ENCODE data around the gene OR2M4. TPM values are rescaled to one million over a fixed set of nuclear protein-coding genes. Genes with fewer than 3 reads are reported as not detected.

Gene OR2M4
- total and polyA plus RNA-seq, 2 of the 4 experiments (the other 2 are of a cell fraction), result not detected

DNA sequence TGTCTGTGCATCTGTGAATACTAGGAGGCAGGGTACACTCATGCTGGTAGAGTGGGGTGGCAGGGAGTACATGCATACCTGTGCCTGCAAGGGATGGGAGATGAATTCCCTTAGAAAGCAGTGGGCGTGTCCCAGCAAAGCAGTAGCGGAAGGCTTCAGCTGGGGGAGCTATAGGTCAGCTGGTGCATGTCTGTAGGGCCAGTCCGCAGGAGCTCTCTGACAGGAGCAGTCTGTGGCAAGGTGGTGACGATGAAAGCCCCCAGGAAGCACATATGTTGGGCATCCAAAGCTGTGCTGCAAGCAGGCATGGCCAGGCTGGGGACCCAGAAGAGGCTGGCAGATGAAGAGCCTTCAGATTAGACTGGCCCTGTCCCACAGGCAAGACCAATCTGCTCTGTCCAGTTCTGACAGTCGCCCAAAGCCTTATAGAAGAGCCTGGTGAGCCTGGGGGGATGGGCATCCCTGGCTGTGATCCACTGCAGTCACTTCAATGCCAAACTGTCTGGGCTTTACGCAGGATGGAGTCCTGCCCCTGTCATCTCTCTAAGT lies 1.8 kb upstream of the OR2M4 start:
- Histone ChIP-seq H4K5ac (ENCODE audit: low read depth, low read length) (no peak overlapping the region), H3K9ac (ENCODE audit: low read depth, low read length) (no peak overlapping the region), H2BK5ac (ENCODE audit: low read depth, low read length, poor library complexity, severe bottlenecking) (no peak overlapping the region), H3K4me3 (ENCODE audit: insufficient read depth, low read depth, low read length) (no peak overlapping the region), H3K27ac (ENCODE audit: insufficient read depth, low read length) (no peak overlapping the region), H3K4me2 (ENCODE audit: low read depth, low read length) (no peak overlapping the region), H3K9me1 (ENCODE audit: insufficient read depth, low read length) (no peaks in the 10 kb centered on the region), H4K20me1 (ENCODE audit: insufficient read depth, low read length) (no peaks in the 10 kb centered on the region), H2AK9ac (replicated peaks; ENCODE audit: low read depth, low read length, poor library complexity) (no peak overlapping the region), H3K23ac (ENCODE audit: low read depth, low read length) (no peak overlapping the region), H3K27me3 (ENCODE audit: control insufficient read depth, insufficient read depth, low read length) (no peaks in the 10 kb centered on the region), H3K14ac (replicated peaks; ENCODE audit: low read depth, low read length) (no peak overlapping the region), H3K9me3 (ENCODE audit: control insufficient read depth, insufficient read depth, low read length) (peaks cover 10% of the 10 kb centered on the region), H3K4me1 (ENCODE audit: control insufficient read depth, insufficient read depth, low read length) (no peaks in the 10 kb centered on the region), H3K4ac (ENCODE audit: low read depth, low read length) (no peak overlapping the region), H2BK15ac (ENCODE audit: low read depth, low read length) (no peak overlapping the region), H3K36me3 (ENCODE audit: control insufficient read depth, insufficient read depth, low read length) (no peaks in the 10 kb centered on the region), H2AK5ac (ENCODE audit: low read depth, low read length) (no peak overlapping the region), H3K79me1 (ENCODE audit: low read depth in 1 of 2, low read length in 2 of 2) (no peaks in the 10 kb centered on the region), H4K8ac (ENCODE audit: low read depth in 2 of 2, low read length in 2 of 2) (no peak overlapping the region), H3K56ac (ENCODE audit: extremely low read depth, insufficient read depth, low read length) (no peak overlapping the region), H2BK20ac (ENCODE audit: low read depth, low read length) (no peak overlapping the region), H4K91ac (ENCODE audit: insufficient read depth, low read depth, low read length) (no peak overlapping the region), H2BK120ac (ENCODE audit: low read depth, low read length) (no peak overlapping the region), H3K18ac (ENCODE audit: low read depth, low read length) (no peak overlapping the region), H2AFZ (replicated peaks; ENCODE audit: low read length, poor library complexity) (no peak overlapping the region)
- POLR2A ChIA-PET (ENCODE audit: unreplicated experiment), result no interaction called here
- intact Hi-C loops (cut with micrococcal nuclease) (no loop called here), dilution Hi-C loops (cut with HindIII; ENCODE audit: low sequenced_read_pairs, unreplicated experiment) (no loop called here), in situ Hi-C loops (cut with MboI; ENCODE audit: low sequenced_read_pairs) (no loop called here)
- no CpG with 5 or more reads among the region's 6 CpGs for WGBS, 2 experiments (ENCODE audit: extremely low coverage in 2 of 2, insufficient read length in 1 of 2)
- no peak for ATAC-seq (ENCODE audit: low read depth)
- CTCF ChIA-PET, result no interaction called here
- DNase-seq, result no peak
- BruUV-seq (replicated peaks), result no TSS peak
- TF ChIP-seq MAZ (IDR thresholded peaks at IDR 0.05; ENCODE audit: borderline replicate concordance, low read depth, low read length), result no peak
- no peak for TF ChIP-seq BHLHE40 (IDR thresholded peaks at IDR 0.05; ENCODE audit: low read depth, low read length)

All from IMR-90 (cell line).